ENCODE results near the gene RIOK1. TPM values are rescaled to one million over a fixed set of nuclear protein-coding genes. Genes with fewer than 3 reads are reported as not detected.

The RIOK1 gene
- total and polyA plus RNA-seq, 2 of the 8 experiments (the other 6 are each of a cell fraction or from before 2014, with no cell fraction given), result 11.8 to 26.9 TPM

DNA sequence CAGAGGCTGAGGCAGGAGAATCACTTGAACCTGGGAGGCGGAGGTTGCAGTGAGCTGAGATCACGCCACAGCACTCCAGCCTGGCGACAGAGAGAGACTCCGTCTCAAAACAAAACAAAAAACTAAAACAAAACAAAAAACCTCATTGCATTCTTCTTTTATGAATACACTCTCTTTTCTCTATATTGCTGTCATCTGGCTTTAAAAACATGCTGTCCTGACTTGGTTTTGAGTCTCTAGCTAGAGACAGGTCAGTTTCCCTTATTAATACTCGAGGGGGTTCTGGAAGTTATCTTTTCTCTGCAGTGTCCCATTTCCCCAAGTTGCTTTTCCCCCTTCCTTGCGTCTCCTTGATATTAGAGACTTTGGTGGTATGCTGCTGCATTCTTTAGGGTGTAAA lies 50.9 kb downstream of the RIOK1 start:
- no peaks in the 10 kb centered on the region; the same call in 1 of the 2 replicates for H3K23me2 ChIP-seq (ENCODE audit: low read depth, low read length)
- no peak overlapping the region for H2AK5ac ChIP-seq (ENCODE audit: low read depth, low read length)
- no peak overlapping the region for H2BK120ac ChIP-seq (replicated peaks; ENCODE audit: low read depth, low read length)
- WGBS, 2 experiments (ENCODE audit: extremely low coverage in 1 of 2, insufficient coverage in 1 of 2, insufficient read length in 1 of 2, insufficient replicate concordance in 2 of 2, low coverage in 1 of 2, low lambda C conversion rate in 2 of 2, missing lambda C conversion rate in 1 of 2), result 91% methylated on average over 3 of the region's 6 CpGs; no CpG with 5 or more reads in 1 of the 2 experiments
- no peak overlapping the region for H4K5ac ChIP-seq (ENCODE audit: insufficient read length, low read depth, low read length)
- no peaks in the 10 kb centered on the region for H3K79me1 ChIP-seq (ENCODE audit: low read depth, low read length)
- H3K27me3 ChIP-seq (replicated peaks in 1 of 4; ENCODE audit: control insufficient read depth in 3 of 4, extremely low read depth in 1 of 4, insufficient read depth in 3 of 4, low read length in 3 of 4), result no peaks in the 10 kb centered on the region
- no peak overlapping the region for H3K18ac ChIP-seq (ENCODE audit: extremely low read depth, low read length)
- POLR2A ChIA-PET (ENCODE audit: partially characterized antibody), result no interaction called here
- H4K20me1 ChIP-seq (replicated peaks in 1 of 2; ENCODE audit: control insufficient read depth in 1 of 2, insufficient read depth in 2 of 2, low read length in 2 of 2), result no peaks in the 10 kb centered on the region
- CTCF ChIA-PET (ENCODE audit: partially characterized antibody), result interaction anchor here (1.6 kb wide), 2 partner anchors 10 to 18 kb away, joined by 3 to 4 read pairs; no protein-coding TSS in a partner anchor
- no peak overlapping the region for H4K8ac ChIP-seq (ENCODE audit: extremely low read depth, insufficient read depth, low read length)
- FAIRE-seq (no peak), DNase-seq (ENCODE audit: low read depth in 1 of 2, low spot score in 2 of 2) (no peak)
- H3K4me1 ChIP-seq (replicated peaks in 1 of 4; ENCODE audit: control insufficient read depth in 3 of 4, insufficient read depth in 4 of 4, low read length in 3 of 4), result no peaks in the 10 kb centered on the region; a peak in 1 of 7 replicates
- no peak overlapping the region for H3K56ac ChIP-seq (replicated peaks; ENCODE audit: insufficient read length, low read depth, low read length)
- H3K9me3 ChIP-seq (ENCODE audit: insufficient read depth in 2 of 2, low read depth in 1 of 2, low read length in 1 of 2), result no peaks in the 10 kb centered on the region; a peak in 1 of 4 replicates
- H2BK5ac ChIP-seq (ENCODE audit: low read depth, low read length), result no peak overlapping the region
- no peaks in the 10 kb centered on the region for H3K36me3 ChIP-seq (ENCODE audit: control insufficient read depth in 2 of 4, insufficient read depth in 4 of 4, low read length in 3 of 4)
- H3K14ac ChIP-seq (ENCODE audit: insufficient read length), result no peak overlapping the region
- no peak overlapping the region for H2BK15ac ChIP-seq (ENCODE audit: low read length)
- H3K4ac ChIP-seq (replicated peaks; ENCODE audit: insufficient read length, low read depth, low read length), result no peak overlapping the region
- H3K4me3 ChIP-seq (ENCODE audit: extremely low read depth in 1 of 4, insufficient read depth in 2 of 4, low read depth in 3 of 4, low read length in 4 of 4), result no peak overlapping the region
- TF ChIP-seq, protein P1, sequence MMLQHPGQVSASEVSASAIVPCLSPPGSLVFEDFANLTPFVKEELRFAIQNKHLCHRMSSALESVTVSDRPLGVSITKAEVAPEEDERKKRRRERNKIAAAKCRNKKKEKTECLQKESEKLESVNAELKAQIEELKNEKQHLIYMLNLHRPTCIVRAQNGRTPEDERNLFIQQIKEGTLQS (IDR thresholded peaks at IDR 0.05; ENCODE audit: insufficient read depth, low read depth, low read length), result no peak
- H3K9ac ChIP-seq (replicated peaks in 1 of 4; ENCODE audit: extremely low read depth in 1 of 4, low read depth in 3 of 4, low read length in 3 of 4), result no peak overlapping the region
- no peak overlapping the region for H3K4me2 ChIP-seq (ENCODE audit: insufficient read depth in 1 of 2, low read depth in 2 of 2, low read length in 2 of 2)
- H2BK12ac ChIP-seq (ENCODE audit: low read depth, low read length), result no peak overlapping the region
- no peak overlapping the region for H2BK20ac ChIP-seq (ENCODE audit: low read length)
- H4K91ac ChIP-seq (replicated peaks; ENCODE audit: insufficient read length, low read length), result no peak overlapping the region
- no peak overlapping the region for H3K27ac ChIP-seq (ENCODE audit: low read depth, low read length)
- no peak overlapping the region for H2AFZ ChIP-seq (ENCODE audit: low read length)
- no peaks in the 10 kb centered on the region for H3K79me2 ChIP-seq (ENCODE audit: control insufficient read depth in 1 of 2, insufficient read depth in 2 of 2, low read length in 2 of 2)
- H3K23ac ChIP-seq (ENCODE audit: insufficient read length), result no peak overlapping the region

All from H1 (cell line).